ENCODE measurements around the gene RHBDF1.
A peak's percentile ranks its signal among the peaks of the same experiment; 100 is the strongest.

The RHBDF1 gene, protein sequence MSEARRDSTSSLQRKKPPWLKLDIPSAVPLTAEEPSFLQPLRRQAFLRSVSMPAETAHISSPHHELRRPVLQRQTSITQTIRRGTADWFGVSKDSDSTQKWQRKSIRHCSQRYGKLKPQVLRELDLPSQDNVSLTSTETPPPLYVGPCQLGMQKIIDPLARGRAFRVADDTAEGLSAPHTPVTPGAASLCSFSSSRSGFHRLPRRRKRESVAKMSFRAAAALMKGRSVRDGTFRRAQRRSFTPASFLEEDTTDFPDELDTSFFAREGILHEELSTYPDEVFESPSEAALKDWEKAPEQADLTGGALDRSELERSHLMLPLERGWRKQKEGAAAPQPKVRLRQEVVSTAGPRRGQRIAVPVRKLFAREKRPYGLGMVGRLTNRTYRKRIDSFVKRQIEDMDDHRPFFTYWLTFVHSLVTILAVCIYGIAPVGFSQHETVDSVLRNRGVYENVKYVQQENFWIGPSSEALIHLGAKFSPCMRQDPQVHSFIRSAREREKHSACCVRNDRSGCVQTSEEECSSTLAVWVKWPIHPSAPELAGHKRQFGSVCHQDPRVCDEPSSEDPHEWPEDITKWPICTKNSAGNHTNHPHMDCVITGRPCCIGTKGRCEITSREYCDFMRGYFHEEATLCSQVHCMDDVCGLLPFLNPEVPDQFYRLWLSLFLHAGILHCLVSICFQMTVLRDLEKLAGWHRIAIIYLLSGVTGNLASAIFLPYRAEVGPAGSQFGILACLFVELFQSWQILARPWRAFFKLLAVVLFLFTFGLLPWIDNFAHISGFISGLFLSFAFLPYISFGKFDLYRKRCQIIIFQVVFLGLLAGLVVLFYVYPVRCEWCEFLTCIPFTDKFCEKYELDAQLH

DNA sequence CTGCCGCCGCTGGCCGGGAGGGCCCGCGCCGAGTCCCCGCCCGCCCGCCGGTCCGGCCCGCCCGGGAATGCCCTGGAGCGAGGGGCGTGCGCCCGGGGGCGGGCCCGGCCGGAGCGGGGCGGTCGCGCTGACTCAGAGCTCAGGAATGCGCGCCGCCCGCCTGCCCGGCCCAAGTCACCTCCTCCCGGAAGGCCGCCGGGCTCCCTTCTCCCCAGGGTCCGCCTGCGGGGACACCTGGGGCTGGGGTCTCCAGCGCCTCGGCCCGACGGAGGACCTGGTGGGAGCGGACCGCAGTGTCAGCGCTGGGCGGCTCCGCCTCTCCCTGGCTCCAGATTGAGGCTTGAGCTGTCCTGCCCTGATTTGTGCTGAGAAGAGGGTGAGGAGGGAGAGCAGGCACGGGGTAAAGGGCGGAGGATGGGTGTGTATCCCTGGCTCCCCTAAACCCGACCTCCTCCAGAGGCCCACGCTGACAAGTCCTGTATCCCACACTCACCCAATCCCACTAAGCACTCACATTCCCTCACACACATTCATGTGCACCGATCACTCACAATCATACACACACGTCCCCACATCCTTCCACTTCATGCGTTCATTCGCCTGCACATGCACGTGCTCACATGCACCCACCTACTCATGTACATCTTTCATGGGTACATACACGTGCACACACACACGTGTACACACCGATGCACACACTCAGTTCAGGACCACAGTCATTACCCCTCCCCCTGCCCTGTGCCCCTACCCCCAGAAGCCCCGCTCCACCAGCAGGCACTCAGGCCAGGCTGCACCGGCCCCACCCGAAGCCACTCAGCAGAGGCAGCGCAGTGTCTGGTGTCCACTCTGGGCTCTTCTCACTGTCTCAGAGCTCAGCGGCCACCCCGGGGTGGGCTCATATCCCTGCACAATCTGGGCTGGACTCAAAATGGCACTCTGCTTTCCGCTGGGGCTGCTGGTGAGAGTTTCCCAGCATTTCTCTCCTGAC lies at the start of gene RHBDF1:
TSS of gene RHBDF1 (minus strand) at position 71 of the 988 bp plus-strand sequence. CDS start 7,616 bp downstream, outside the sequence.
- no peak for DNase-seq

DNA sequence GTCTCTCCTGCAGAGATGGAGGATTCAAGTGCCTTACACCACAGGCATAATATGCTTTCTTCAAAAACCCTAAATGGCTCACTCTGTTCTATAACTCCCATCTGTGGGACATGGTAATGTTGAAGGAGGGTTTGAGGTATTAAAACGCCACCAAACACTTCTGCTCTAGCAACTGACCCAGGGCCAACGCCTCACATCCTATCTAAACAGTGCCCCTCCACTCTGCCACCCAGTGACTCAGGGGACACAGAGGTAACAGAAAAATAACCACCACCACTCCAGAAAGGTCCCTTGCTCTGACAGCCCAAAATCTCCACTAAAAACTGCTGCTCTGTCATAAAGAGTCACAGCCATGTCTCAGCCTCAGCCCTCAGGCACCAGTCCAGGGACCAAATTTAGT lies 48.3 kb upstream of the RHBDF1 start:
- no peak for DNase-seq

DNA sequence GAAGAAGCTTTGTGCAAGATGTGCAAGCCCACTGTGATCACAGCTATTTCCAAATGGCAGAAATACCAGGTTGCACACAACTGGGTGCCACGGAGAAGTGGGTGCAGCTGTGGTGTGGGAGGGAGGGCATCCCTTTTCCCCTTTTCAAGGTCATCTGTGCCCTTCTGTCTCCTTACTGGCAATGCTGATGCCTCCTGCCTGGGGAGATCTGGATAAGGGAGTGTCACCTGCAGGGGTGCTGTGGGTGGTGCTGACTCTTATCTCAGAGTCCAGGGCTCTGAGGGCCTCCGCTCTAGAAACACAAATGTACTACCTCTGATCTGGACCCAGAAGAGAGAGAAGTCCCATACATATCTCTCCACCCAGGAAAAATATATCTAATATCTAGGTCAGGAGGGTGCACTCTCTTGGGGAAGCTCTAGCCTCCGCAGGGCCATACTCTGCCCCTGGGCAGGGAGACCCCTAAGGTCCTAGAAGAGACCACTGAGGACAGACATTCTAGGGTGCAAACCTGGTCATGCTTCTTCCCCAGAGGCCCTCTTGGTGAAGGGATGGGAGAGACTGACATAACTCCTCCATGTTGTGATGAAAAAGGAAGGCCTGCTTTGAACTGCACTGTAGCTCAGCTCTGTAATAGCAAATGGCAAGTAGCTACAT lies 47.5 kb upstream of the RHBDF1 start:
- no peak for DNase-seq

DNA sequence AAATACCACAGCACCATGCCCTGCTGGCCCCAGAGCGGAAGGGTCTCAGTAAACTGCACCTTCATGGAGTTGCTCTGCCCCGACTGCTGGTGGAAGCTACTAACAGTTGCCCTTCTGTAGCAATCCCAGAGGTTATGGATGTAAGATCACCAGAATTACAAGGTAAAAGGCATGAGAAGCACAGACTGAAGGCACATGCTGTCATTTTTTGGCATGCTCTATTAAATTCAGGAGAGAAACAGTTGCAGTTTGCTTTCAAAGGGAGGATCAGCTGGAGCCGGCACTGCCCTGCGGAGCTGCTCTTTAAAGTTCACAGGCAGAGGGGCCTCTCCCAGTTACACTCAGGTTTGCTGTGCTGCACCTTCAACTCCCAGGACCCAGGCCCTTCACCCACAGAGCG lies 46.9 kb upstream of the RHBDF1 start:
- no peak for DNase-seq

DNA sequence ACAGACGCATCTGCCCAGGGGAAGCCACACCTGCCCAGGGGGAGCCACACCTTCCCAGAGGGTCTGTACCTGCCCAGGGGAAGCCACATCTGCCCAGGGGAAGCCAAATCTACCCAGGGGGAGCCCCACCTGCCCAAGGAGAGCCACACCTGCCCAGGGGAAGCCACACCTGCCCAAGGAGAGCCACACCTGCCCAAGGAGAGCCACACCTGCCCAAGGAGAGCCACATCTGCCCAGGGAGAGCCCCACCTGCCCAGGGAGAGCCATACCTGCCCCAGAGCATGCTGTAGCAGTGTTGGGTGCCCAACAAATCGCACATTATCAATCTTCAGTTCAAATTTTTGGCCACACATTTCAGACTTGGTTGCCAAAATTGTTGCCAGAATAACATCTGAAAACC lies 46.4 kb upstream of the RHBDF1 start:
- no peak for DNase-seq

DNA sequence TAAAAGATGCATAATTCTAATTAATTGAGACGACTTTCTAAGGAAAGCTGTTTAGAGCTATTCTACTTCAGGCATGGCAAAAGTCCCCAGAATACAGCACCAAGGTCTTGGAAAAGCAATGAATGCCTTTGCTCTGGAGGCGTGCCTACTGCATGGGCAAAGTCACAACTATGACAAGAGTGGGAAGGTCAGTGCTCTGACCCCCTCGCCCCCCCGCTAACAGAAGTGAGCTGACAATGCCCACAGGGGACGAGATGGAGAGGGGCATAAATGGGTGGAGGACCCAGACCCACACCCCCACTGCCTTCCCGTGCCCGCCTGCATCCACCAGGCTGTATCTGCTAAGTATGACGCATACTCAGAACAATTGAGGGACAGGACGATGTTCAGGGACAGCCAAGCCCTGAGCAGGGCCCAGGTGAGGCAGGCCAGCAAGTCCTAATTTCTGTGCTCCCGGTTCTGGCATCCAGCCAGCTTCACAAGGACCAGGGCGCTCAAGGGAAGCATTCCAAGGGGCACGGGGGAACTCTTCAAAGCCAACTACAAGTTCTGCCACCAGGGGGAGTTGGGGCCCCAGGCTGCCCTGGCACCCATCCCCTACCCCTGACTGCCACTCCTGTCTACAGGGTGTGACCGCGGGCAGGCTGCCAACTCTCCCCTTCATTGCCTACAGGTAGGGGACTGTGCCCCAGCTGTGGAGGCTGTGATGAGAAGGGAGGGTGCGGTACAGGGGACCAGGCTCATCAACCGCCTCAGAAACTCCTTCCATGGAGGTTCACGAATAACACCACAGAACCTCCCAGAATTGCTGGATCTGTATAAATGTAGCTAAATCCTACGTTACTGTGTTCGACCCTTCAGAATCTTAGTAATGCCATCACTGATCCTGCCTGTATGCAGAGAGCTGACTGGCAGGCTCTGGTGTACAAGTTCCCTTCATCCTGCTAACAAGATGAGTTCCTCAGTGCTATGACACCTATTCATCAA lies 45.2 kb upstream of the RHBDF1 start:
- DNase-seq: peak; percentile 58 to 60

DNA sequence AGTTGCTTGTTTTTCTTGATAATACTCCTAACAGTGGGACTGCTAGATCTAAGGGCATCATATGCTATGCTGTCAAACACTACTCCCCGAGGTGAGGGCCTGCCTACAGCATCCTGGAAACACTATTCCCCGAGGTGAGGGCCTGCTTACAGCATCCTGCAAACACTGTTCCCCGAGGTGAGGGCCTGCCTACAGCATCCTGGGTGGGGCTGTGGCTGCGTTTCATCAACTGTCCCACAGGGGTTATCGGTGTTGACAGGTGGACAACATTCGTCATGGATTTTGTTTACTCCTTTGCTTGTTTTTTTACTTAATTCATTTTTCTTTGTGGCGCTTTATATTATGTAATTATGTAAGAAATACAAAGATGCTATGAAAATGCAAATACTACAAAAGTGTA lies 43.6 kb upstream of the RHBDF1 start:
- no peak for DNase-seq

DNA sequence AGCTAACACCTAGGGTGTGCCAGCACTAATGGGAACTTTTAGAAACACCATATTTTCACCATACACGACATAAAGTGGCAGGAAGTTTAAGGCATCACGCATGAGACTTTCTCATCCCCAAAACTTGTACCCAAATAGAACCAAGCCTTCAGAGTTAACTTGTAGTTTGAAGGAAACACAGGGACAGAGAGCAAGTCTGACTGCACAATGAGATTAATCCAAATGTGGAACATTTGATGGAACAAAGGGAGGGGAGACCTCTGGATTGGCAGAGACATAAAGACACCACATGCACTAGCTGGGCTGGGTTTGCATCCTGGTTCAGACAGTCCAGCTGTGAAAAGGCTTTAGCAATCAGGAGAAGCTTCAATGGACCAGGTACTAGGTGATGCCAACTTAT lies 41.9 kb upstream of the RHBDF1 start:
- DNase-seq: no peak

DNA sequence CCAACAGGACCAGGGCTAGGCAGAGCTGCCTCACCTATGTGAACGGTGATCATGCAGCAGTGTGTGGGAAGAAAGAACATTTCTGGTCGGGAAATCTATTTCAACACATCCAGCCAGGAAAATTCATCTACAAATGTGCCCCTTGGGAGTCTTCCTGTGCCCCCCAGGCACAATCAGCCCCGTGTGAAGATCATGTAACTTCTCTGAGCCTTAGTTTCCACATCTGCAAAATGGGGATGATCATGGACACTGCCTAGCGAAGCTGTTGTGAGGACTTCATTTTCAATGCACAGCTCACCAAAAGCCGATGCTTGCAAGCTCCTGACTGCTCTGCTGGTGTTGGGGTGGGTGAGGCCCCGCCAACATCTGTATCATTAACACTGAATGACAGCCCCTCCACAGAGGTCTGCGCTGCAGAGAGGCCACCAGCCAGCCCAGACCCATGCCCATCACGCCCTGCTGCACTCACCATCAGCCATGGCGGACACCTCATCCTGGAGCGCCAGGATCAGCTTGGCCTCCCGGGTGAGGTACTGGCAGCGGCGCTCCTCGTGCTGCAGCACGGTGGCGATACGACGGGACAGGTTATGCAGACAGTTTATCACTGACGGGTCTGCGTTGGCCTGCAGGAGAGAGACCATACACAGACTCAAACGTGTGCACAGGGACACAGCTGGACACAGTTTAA lies 39.9 kb upstream of the RHBDF1 start:
- DNase-seq: no peak

DNA sequence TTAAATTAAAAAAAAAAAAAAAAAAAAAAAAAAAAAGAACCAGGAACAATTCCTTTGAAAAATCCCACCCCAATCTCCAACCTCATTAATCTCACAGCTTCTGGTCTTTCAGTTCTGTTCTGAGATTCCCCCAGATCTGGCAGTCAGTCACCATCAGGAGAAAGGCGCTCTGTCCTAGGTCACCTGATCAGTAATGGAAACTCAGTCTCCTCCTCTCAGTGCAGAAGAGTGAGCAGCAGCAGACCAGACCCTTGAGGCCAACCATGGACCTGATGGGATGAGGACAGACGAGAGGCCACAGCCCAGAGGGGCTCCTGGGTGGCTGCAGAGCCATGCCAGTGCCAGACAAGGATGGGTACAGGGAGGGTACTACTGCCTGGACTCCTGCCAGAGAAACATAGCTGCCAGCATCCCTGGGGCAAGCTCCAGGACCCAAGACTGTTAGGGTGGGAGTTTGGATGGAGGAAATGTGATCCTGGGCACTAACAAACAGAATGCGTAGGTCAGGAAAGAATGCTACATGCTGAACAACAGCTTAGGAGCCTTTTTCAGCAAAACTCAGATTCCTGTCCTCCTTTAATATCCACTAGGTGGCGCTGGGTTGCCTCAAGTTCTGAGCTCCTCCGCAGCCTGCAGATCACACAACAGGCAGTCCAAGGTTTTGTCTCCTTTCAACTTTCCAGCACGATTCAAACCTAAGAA lies 34.3 kb upstream of the RHBDF1 start:
- peak; percentile 20 to 50 for DNase-seq

DNA sequence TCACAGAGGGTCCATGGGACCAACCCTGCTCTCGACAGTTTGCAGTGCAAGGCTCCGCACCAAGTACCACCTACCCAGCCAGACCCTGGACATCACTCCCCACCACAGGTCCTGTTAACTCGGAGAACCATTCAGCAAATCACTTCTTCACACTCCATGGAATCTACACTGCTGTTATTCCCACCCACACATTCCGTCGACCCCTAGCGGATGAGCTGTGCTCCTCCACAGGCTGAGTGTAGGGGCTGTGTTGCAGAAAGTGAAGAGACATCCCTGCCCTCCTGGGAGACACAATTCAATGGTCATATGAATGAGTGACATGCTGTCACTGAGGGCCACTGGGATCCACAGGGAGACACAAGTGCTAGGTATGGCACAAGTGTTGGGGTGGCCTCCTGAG lies 33.1 kb upstream of the RHBDF1 start:
- DNase-seq: no peak

DNA sequence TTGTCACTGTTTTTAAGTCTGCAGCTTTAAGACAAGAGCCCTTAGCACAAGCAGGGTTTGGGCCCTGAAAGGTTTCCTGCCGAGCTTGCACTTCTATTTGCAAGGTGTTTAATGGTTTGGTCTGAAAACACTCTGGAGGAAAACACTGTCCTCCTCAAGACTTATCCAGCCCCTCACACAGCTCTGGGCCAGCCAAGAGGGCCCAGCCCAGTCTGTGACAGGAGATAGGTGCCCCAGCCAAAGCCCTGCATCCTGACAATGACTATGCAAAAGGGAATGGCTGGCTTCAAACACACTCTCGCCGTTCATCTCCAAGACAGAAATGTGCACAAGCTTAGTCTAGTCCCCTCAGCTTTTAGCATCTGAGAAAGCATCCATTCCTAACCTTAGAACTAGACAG lies 32.5 kb upstream of the RHBDF1 start:
- no peak for DNase-seq

DNA sequence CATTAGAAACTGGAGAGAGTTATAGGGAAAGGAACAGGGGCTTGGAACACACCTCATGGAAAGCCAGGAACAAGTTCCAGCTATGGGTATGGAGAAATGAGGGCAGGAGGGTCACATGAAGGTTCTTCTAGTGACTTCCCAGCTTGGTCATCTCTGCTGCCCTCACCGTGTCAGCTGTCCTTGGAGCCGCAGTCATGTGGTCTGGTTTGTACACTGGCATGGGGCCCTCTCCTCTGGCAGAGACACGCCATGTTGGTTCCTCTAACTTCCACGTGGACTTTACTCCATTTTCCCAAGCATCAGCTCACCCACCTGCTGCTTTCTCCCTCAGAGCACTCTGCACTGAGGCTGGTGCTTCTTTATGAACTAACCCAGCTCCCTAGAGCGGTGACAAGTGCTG lies 31.9 kb upstream of the RHBDF1 start:
- DNase-seq: no peak

DNA sequence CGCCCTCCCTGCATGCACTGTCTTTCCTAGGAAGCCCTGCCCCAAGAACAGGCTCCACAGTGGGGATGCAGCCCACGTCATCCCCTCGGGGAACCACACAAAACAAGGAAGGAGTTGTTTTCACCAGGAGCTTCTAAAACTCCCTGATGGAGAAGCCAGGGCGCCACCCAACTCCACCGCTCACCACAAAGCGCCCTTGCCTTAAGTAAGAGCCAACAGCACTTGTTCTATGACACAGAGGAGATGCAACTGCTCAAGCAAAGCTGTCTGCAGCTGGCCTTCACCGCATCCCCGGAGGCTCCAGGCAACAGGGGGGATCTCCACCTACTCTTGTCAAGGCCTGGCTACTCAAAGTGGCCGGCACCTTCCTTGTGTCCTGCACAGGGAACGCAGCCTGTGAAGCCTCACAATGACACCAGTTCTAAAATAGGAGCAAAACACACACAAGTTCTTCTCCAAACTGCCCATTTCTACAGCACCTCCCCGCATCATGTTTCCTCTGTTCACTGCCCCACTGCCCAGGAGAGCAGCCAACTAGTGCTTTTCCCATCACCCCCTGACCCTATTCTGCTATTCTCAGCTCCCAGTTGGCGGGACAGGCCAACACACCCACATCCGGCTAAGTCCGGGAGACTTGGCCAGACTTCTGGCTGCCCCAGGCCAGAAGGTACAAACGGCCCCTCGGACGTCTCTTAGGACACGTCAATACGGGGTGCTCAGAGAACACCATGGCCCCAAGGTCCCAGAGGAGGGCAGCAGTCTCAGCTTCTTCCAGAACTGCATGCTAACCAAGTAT lies 29.8 kb upstream of the RHBDF1 start:
- no peak for DNase-seq

DNA sequence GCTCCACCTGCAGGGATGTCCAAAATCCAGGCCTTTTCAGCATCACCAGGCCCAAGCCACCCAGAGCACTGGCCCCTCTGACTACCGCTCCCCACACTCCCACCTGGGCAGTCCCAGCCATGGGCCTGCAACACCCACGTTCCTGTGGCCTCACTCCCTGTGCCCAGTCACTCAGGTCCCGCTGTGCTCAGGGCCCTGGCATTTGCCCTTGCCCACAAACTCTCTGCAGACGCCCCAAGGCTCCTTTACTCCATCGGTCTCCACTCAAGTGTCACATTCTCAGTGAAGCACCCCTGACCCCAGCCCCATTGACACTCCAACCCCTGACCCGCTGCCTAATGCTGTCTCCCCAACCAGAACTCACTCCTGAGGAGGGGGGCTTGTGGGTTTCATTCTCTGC lies 29.2 kb upstream of the RHBDF1 start:
- DNase-seq: no peak

DNA sequence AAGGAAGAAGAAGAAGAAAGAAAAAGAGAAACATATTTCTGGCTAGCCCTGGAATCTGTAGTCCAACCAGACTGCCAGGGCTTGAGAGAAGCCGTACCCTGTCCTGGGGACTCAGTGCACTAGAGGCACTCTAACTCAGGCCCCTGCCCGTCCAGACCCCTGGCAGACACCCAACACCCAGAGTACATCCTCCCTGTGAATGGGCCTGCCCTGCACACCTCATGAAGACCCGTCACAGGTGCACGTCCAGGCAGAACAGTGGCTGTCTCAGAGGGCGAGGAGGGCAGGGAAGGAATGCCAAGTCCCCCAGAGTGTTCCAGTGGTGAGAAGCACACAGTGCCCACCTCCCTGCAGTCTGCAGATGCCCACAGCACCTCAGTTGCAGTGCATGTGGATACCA lies 28.6 kb upstream of the RHBDF1 start:
- no peak for DNase-seq

DNA sequence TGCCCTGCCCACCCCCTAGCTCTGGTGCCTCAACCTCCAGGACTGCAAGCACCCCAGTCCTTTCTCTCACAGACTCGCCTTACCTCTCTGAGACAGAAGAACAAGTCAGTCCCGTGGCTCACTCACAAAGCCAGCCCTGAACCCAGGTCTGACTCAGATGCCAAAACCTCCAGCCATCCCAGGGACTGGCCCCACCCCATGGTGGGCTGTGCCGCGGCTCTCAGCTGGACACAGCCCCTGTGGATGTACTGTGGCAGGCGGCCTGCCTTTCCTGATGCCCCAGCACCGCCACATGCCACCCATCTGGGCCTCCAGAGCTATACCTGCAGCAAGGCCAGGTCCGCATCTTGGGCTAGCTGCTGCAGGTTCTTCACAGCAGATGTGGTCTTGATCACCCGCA lies 25.4 kb upstream of the RHBDF1 start:
- no peak for DNase-seq

DNA sequence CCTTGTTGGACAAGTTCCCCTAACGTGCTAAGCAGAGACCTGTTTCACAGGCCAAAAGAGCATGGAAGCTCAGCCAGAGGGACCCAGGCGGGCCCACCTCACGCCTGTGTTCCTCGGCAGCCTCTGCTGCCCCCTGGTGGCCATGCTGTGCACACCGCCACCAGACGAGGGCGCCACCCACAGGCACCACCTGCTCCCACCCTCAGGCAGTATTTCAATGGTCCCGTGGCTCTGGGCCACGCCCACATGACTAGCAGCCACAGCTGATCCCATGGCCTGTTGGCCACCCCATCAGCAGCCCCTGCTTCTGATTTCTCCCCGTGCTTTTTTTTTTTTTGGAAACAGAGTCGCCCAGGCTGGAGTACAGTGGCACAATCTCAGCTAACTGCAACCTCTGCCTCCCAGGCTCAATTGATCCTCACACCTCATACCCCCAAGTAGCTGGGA lies 24.5 kb upstream of the RHBDF1 start:
- peak; percentile 82 to 84 for DNase-seq

DNA sequence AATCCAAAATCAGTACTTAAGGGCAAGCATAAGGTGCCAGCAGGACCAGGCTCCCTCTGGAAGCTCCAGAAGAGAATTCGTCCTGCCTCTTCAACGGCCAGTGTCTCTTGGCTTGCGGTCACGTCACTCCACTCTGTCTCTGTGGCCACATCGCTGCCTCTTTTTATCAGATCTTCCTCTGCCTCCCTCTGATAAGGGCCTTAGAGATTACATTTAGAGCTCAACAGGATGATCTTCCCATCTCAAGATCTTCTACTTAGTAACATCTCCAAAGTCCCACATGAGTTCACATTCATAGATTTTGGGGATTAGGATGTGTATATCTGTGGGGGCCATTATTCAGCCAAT lies 22.5 kb upstream of the RHBDF1 start:
- DNase-seq: no peak
